Thyroid gland (tissue), 4 donors: ENCODE data around the gene PDZD2.

Experiments
- CTCF ChIP-seq, 6 experiments: fragments of 200-600 bp in 3 of 6; fragments of 450-650 bp in 3 of 6; sonication (generic) in 3 of 6; IDR thresholded peaks; one replicate each; pipeline ENCODE4 v1.5.1; 2016 to 2019; ENCODE audit warnings: antibody characterized with exemption in 6 of 6, mild to moderate bottlenecking in 2 of 6, inconsistent platforms in 1 of 6, moderate library complexity in 1 of 6
- POLR2A ChIP-seq, 2 donors: fragments of 450-650 bp; IDR thresholded peaks; one replicate each; pipeline ENCODE4 v1.6.1; 2017; ENCODE audit warnings: antibody characterized with exemption in 2 of 2, mild to moderate bottlenecking in 2 of 2, moderate library complexity in 1 of 2

GRCh38 chr5:32088214-32088613 is 449.3 kb downstream of the PDZD2 start:
- TF ChIP-seq POLR2A (IDR thresholded peaks at IDR 0.05) (no peak), CTCF (IDR thresholded peaks at IDR 0.05) (no peak)
